Heart left ventricle (tissue), 16 donors: ENCODE data around the gene CADPS2. TPM values are rescaled to one million over a fixed set of nuclear protein-coding genes. Genes with fewer than 3 reads are reported as not detected.

Experiments used
- ATAC-seq, 4 donors: fragments of 200-7000 bp; cut with Tn5 transposase; one replicate each; pipeline ENCODE4 v1.9.1; 2020 to 2022; ENCODE audit warnings: moderate library complexity in 4 of 4, mild to moderate bottlenecking in 3 of 4, moderate number of reproducible peaks in 1 of 4
- DNase-seq, 5 donors: peaks; one replicate each; pipeline ENCODE4 v3.0.0-alpha.2; 2020
- H3K27ac ChIP-seq, 12 donors: fragments of 200-600 bp; sonication (generic) in 4 of 12; one replicate each; pipeline versions ENCODE4 v1.5.0 to v1.8.0; 2016 to 2022; ENCODE audit warnings: mild to moderate bottlenecking in 2 of 12
- H3K27me3 ChIP-seq, 9 donors: fragments of 200-600 bp; sonication (generic) in 2 of 9; one replicate each; pipeline versions ENCODE4 v1.5.1 to v1.8.0; 2016 to 2022; ENCODE audit warnings: mild to moderate bottlenecking in 3 of 9
- H3K36me3 ChIP-seq, 9 donors: fragments of 200-600 bp; sonication (generic) in 2 of 9; one replicate each; pipeline versions ENCODE4 v1.5.0 to v1.8.0; 2018 to 2022; ENCODE audit warnings: mild to moderate bottlenecking in 2 of 9
- H3K4me1 ChIP-seq, 12 donors: fragments of 200-600 bp; sonication (generic) in 4 of 12; one replicate each; pipeline versions ENCODE4 v1.5.0 to v1.8.0; 2016 to 2022; ENCODE audit warnings: mild to moderate bottlenecking in 3 of 12
- H3K4me3 ChIP-seq, 12 donors: fragments of 200-600 bp; sonication (generic) in 4 of 12; one replicate each; pipeline versions ENCODE4 v1.5.0 to v1.8.0; 2017 to 2022; ENCODE audit warnings: mild to moderate bottlenecking in 9 of 12, moderate library complexity in 4 of 12
- H3K9me3 ChIP-seq, 12 donors: fragments of 200-600 bp; sonication (generic) in 4 of 12; one replicate each; pipeline versions ENCODE4 v1.5.0 to v1.8.0; 2016 to 2022; ENCODE audit warnings: mild to moderate bottlenecking in 1 of 12
- POLR2A ChIP-seq, 2 donors: fragments of 450-650 bp; IDR thresholded peaks; one replicate each; pipeline ENCODE4 v1.6.1; 2017; ENCODE audit warnings: antibody characterized with exemption in 2 of 2, mild to moderate bottlenecking in 2 of 2, moderate library complexity in 2 of 2
- WGBS, 4 donors: extraction: QIAGEN DNeasy Blood & Tissue Kit in 2 of 4; methylation state at CpG; one replicate each; pipeline versions ENCODE4 v1.1.5 to v1.1.7; 2013 to 2018; 5-methylcytosine and 5-hydroxymethylcytosine counted together
- intact Hi-C, 10 donors: fragments of 100-400 bp; cut with DNase I; formaldehyde crosslinking; loops; one replicate each; pipeline versions ENCODE4 v1.11.1 to v1.14.2; 2022
- polyA plus RNA-seq, 2 donors: library from polyadenylated mRNA; stranded (reverse); fragments of 200-250 nt; gene quantifications; one replicate each; pipeline ENCODE4 v1.2.3, GENCODE V29; 2013
- total RNA-seq, 9 donors: library from RNA; depleted of rRNA in 2 of 9; stranded (reverse); fragments of >200 nt in 2 of 9; fragmentation: NEBNext Ultra II Directional in 3 of 9; extraction: Animal tissue kit (Norgen Biotek cat#: 25700) in 3 of 9; gene quantifications; one replicate each; pipeline versions ENCODE4 v1.1.0 to v1.2.4, GENCODE V29; 2016 to 2023
- TF ChIP-seq, protein P1 (sequence below), 12 donors: fragments of 200-600 bp; sonication (generic) in 4 of 12; IDR thresholded peaks; one replicate each; pipeline versions ENCODE4 v1.5.0 to v1.8.0; 2018 to 2022; ENCODE audit warnings: antibody characterized with exemption in 12 of 12, mild to moderate bottlenecking in 5 of 12
- donor health status: ischemic (EF 13 %, LVEDD 7.1; RV severe dilation, severe dysfunction).
- donor health status: healthy with polysubstance abuse.
- donor health status: DM: no; HTN: yes; CAD: no.
- donor health status: DM: no; HTN: no; CAD: no.
- donor health status: ischemic (EF 25% LVEDD 6.9; RV normal size, moderate dysfunction).
- donor health status: ischemic (EF 25% LVEDD 5.7; RV mildly dilated, moderate dysfunction).
- donor health status: healthy.
- donor health status: DM: yes; HTN: yes; CAD: no.
- donor health status: ischemic (EF 35%, LVEDD 5.7; RV mildly dilated, moderate dysfunction).
- donor health status: nonischemic (EF 11% LVEDD 7.7; RV severe dilation, severe dysfunction).
- donor health status: DM: yes; HTN: yes; CAD: no.
- donor health status: PGD.
- donor health status: ischemic (EF 29% LVEDD 5.4; RV normal size, mild dysfunction).
- donor health status: nonischemic (EF 23%, LVEDD 6.1; RV moderate dilation, normal function).

CADPS2 gene
- total and polyA plus RNA-seq, 11 donors, result 6.5 to 29.0 (median 10.3) TPM

DNA sequence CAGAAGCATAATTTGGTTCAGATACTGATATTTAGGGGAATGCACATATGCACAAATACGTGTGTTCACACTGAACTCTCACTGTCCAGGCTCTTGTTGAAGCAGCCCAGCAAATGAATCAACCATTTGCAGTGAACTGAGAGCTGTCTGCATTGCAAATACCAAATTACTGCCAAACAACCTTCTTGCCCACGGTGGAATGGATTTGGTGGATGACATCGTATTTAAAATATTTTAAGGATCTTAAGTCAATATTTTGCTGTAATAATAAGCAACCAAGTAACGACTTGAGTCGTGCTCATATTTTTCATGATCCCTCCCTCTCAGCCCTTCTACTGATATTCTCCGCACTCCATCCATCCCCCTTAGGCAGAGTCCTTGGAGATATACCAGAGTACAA, 473.8 kb downstream of the CADPS2 start:
- no peak for TF ChIP-seq POLR2A (IDR thresholded peaks at IDR 0.05)
- TF ChIP-seq, protein P1, sequence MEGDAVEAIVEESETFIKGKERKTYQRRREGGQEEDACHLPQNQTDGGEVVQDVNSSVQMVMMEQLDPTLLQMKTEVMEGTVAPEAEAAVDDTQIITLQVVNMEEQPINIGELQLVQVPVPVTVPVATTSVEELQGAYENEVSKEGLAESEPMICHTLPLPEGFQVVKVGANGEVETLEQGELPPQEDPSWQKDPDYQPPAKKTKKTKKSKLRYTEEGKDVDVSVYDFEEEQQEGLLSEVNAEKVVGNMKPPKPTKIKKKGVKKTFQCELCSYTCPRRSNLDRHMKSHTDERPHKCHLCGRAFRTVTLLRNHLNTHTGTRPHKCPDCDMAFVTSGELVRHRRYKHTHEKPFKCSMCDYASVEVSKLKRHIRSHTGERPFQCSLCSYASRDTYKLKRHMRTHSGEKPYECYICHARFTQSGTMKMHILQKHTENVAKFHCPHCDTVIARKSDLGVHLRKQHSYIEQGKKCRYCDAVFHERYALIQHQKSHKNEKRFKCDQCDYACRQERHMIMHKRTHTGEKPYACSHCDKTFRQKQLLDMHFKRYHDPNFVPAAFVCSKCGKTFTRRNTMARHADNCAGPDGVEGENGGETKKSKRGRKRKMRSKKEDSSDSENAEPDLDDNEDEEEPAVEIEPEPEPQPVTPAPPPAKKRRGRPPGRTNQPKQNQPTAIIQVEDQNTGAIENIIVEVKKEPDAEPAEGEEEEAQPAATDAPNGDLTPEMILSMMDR (IDR thresholded peaks at IDR 0.05), result no peak
- H3K27ac ChIP-seq, result no peak overlapping the region
- 67 to 73% (median 72%) methylated on average over 6 of the region's 6 CpGs for WGBS, 4 donors
- no peak overlapping the region for H3K4me3 ChIP-seq
- H3K9me3 ChIP-seq, result no peaks in the 10 kb centered on the region
- ATAC-seq, result no peak
- H3K4me1 ChIP-seq, result no peaks in the 10 kb centered on the region
- DNase-seq, result no peak
- no peaks in the 10 kb centered on the region for H3K27me3 ChIP-seq
- intact Hi-C loops, result no loop called here
- H3K36me3 ChIP-seq, result peaks cover 0 to 19% (median 0%) of the 10 kb centered on the region in 9 donors

- no peak overlapping the region for H3K4me3 ChIP-seq
- TF ChIP-seq, protein P1 (IDR thresholded peaks at IDR 0.05), result no peak
- TF ChIP-seq POLR2A (IDR thresholded peaks at IDR 0.05), result no peak
- H3K36me3 ChIP-seq, result peaks cover 0 to 18% (median 0%) of the 10 kb centered on the region in 9 donors
- no peaks in the 10 kb centered on the region for H3K27me3 ChIP-seq
- intact Hi-C loops, result no loop called here
- peaks cover 0 to 3% (median 0%) of the 10 kb centered on the region in 12 donors for H3K9me3 ChIP-seq
- WGBS, 4 donors, result 77 to 82% (median 79%) methylated on average over 6 of the region's 6 CpGs
- no peaks in the 10 kb centered on the region for H3K4me1 ChIP-seq
- ATAC-seq, result no peak
- DNase-seq, result no peak
- no peak overlapping the region for H3K27ac ChIP-seq
These were observed 479.1 kb downstream of the CADPS2 start for GRCh38 chr7:122407195-122407594.

- Histone ChIP-seq H3K4me1 (no peaks in the 10 kb centered on the region), H3K4me3 (no peak overlapping the region), H3K36me3 (peaks cover 0 to 10% (median 0%) of the 10 kb centered on the region in 9 donors), H3K9me3 (peaks cover 0 to 3% (median 0%) of the 10 kb centered on the region in 12 donors), H3K27me3 (no peaks in the 10 kb centered on the region), H3K27ac (no peak overlapping the region)
- intact Hi-C loops, result no loop called here
- no peak for ATAC-seq
- 95 to 100% (median 97%) methylated on average over 1 of the region's 1 CpG for WGBS, 4 donors
- no peak for DNase-seq
- TF ChIP-seq, protein P1 (IDR thresholded peaks at IDR 0.05), result no peak
- no peak for TF ChIP-seq POLR2A (IDR thresholded peaks at IDR 0.05)
These were observed 483.1 kb downstream of the CADPS2 start for GRCh38 chr7:122403113-122403512.

GRCh38 chr7:122402235-122402634, 484.0 kb downstream of the CADPS2 start:
- H3K4me3 ChIP-seq, result no peak overlapping the region
- peaks cover 0 to 10% (median 0%) of the 10 kb centered on the region in 9 donors for H3K36me3 ChIP-seq
- TF ChIP-seq, protein P1 (IDR thresholded peaks at IDR 0.05), result no peak
- 60 to 65% (median 60%) methylated on average over 4 of the region's 4 CpGs for WGBS, 4 donors
- H3K4me1 ChIP-seq, result no peaks in the 10 kb centered on the region
- H3K9me3 ChIP-seq, result peaks cover 0 to 3% (median 0%) of the 10 kb centered on the region in 12 donors
- intact Hi-C loops, result no loop called here
- H3K27me3 ChIP-seq, result no peaks in the 10 kb centered on the region
- DNase-seq (no peak), ATAC-seq (no peak)
- H3K27ac ChIP-seq, result no peak overlapping the region
